ENCODE data around the gene TH. TPM values are rescaled to one million over a fixed set of nuclear protein-coding genes. Genes with fewer than 3 reads are reported as not detected.

The TH gene
- polyA plus RNA-seq, 1 of the 3 experiments (the other 2 are of a cell fraction): not detected

GRCh38 chr11:2154195-2154585, 17.4 kb downstream of the TH start:
- Histone ChIP-seq H3K9me3 (no peaks in the 10 kb centered on the region), H2AFZ (ENCODE audit: low read depth) (no peak overlapping the region), H3K79me2 (ENCODE audit: insufficient read depth) (no peaks in the 10 kb centered on the region), H4K20me1 (ENCODE audit: insufficient read depth) (0 out of 2 replicates have a peak, but pooled peaks cover 3% of the 10 kb centered on the region), H3K4me2 (no peak overlapping the region), H3F3A (replicated peaks; ENCODE audit: insufficient read depth) (no peaks in the 10 kb centered on the region), H3K36me3 (replicated peaks in 1 of 2; ENCODE audit: control insufficient read depth in 1 of 2, insufficient read depth in 2 of 2, low read length in 1 of 2) (no peaks in the 10 kb centered on the region), H3K4me3 (ENCODE audit: low read depth in 2 of 2, low read length in 1 of 2) (no peak overlapping the region), H3K27ac (ENCODE audit: low read depth in 2 of 2, low read length in 1 of 2) (no peak overlapping the region), H3K4me1 (ENCODE audit: control insufficient read depth in 1 of 2, insufficient read depth in 2 of 2, low read depth in 1 of 2, low read length in 1 of 2) (peaks cover 0 to 30% of the 10 kb centered on the region in 2 experiments; a peak in 1 of 4 replicates), H3K27me3 (ENCODE audit: insufficient read depth) (0 out of 2 replicates have a peak, but pooled peaks cover 3% of the 10 kb centered on the region), H3K9me2 (no peaks in the 10 kb centered on the region), H3K9ac (no peak overlapping the region)
- 77% methylated on average over 3 of the region's 7 CpGs for WGBS (ENCODE audit: low lambda C conversion rate)
- DNase-seq: no peak
- POLR2A ChIA-PET: interaction anchor here (1.1 kb wide), 1 partner anchor 460 kb away, joined by 4 read pairs; no protein-coding TSS in a partner anchor
- CTCF ChIA-PET: interaction anchor here (0.8 to 25.3 kb wide), 13 partner anchors 13 to 514 kb away, joined by 4 to 1098 read pairs (median 179); partner anchors contain the start of genes IGF2, MRPL23, SYT8 and TH
- TF ChIP-seq MXI1 (IDR thresholded peaks at IDR 0.05; ENCODE audit: low read depth, low read length): no peak
- TF ChIP-seq YY1 (IDR thresholded peaks at IDR 0.05; ENCODE audit: low read depth): no peak
- no peak for TF ChIP-seq RFX5 (IDR thresholded peaks at IDR 0.05; ENCODE audit: low read length)
- TF ChIP-seq GATA2 (CRISPR knock-in tag; IDR thresholded peaks at IDR 0.05): no peak
- TF ChIP-seq SIN3A (IDR thresholded peaks at IDR 0.05; ENCODE audit: borderline replicate concordance, low read depth, low read length): no peak
- TF ChIP-seq FOXJ3 (CRISPR knock-in tag; IDR thresholded peaks at IDR 0.05): no peak
- TF ChIP-seq EP300 (IDR thresholded peaks at IDR 0.05; ENCODE audit: borderline replicate concordance in 1 of 2, low read depth in 1 of 2, low read length in 1 of 2): no peak
- TF ChIP-seq JUND (IDR thresholded peaks at IDR 0.05): no peak
- TF ChIP-seq RCOR1 (IDR thresholded peaks at IDR 0.05; ENCODE audit: low read length): no peak
- TF ChIP-seq TAF1 (IDR thresholded peaks at IDR 0.05; ENCODE audit: borderline replicate concordance, low read depth, low read length): no peak
- TF ChIP-seq, protein P1, sequence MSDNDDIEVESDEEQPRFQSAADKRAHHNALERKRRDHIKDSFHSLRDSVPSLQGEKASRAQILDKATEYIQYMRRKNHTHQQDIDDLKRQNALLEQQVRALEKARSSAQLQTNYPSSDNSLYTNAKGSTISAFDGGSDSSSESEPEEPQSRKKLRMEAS (IDR thresholded peaks at IDR 0.05; ENCODE audit: low read depth): no peak
- TF ChIP-seq RAD21 (IDR thresholded peaks at IDR 0.05; ENCODE audit: low read length): no peak
- TF ChIP-seq MEF2A (IDR thresholded peaks at IDR 0.05; ENCODE audit: borderline replicate concordance, low read depth): no peak
- TF ChIP-seq, protein P2, sequence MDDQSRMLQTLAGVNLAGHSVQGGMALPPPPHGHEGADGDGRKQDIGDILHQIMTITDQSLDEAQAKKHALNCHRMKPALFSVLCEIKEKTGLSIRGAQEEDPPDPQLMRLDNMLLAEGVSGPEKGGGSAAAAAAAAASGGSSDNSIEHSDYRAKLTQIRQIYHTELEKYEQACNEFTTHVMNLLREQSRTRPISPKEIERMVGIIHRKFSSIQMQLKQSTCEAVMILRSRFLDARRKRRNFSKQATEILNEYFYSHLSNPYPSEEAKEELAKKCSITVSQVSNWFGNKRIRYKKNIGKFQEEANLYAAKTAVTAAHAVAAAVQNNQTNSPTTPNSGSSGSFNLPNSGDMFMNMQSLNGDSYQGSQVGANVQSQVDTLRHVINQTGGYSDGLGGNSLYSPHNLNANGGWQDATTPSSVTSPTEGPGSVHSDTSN (IDR thresholded peaks at IDR 0.05): no peak
- TF ChIP-seq TCF12 (IDR thresholded peaks at IDR 0.05): no peak
- no peak for TF ChIP-seq IRF3 (IDR thresholded peaks at IDR 0.05; ENCODE audit: low read depth, low read length)
- no peak for TF ChIP-seq TEAD4 (IDR thresholded peaks at IDR 0.05; ENCODE audit: borderline replicate concordance, insufficient read depth)
